ENCODE measurements around the gene GPR50. TPM values are rescaled to one million over a fixed set of nuclear protein-coding genes. Genes with fewer than 3 reads are reported as not detected.
A peak's percentile ranks its signal among the peaks of the same experiment; 100 is the strongest.

The GPR50 gene
- total RNA-seq (2012; rRNA removed), result not detected in 2 replicates
- not detected in 2 replicates for polyA plus RNA-seq (2012; rRNA removed)
- polyA plus RNA-seq (2012; cell fraction: cytosol; rRNA removed), result not detected in 2 replicates
- polyA plus RNA-seq (2012; cell fraction: nucleus; rRNA removed; ENCODE audit: low replicate concordance), result not detected in 2 replicates
- not detected for Bru-seq, nascent RNA
- not detected for BruChase-seq, experiment 1, labeled RNA remaining after a 6-hour chase
- not detected for BruChase-seq, experiment 2, labeled RNA remaining after a 2-hour chase
- long read RNA-seq, result 0 reads

DNA sequence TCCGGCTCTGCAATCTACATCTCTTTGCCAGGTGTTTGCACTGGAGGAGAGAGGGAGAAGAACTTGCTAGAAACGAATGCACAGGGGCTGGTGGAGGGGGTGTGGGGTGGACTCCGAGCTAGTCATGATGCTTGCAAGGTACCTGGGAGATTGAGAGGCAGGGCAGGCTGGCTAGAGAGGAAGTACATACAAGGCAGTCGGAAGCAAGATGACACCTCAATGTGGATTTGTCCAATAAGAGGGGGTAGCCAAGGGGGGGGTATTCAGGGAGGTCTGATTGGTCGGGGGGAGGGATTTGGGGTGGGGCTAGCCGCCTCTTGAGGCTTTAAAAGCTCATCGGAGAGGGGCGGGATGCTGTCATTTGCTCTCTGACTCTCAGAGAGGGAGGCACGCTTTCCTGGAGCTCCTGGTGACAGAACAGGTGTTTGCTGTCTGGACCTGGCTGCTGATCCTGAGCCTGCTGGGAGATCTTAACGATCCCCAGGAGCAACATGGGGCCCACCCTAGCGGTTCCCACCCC is at the start of gene GPR50:
Gene GPR50 (plus strand): TSS at position 354 of the 520 bp plus-strand sequence. CDS start 138 bp downstream, at position 492.
- Histone ChIP-seq H4K8ac (ENCODE audit: low read depth in 2 of 2, low read length in 2 of 2) (no peak within 1 kb of the TSS), H3K4me2 (ENCODE audit: low read depth, low read length) (no peak within 1 kb of the TSS), H4K91ac (ENCODE audit: insufficient read depth, low read depth, low read length) (no peak within 1 kb of the TSS), H3K9ac (ENCODE audit: low read depth, low read length) (no peak within 1 kb of the TSS), H3K79me1 (ENCODE audit: low read depth in 1 of 2, low read length in 2 of 2) (no peaks in the 10 kb centered on the region), H3K4me1 (ENCODE audit: control insufficient read depth, insufficient read depth, low read length) (no peaks in the 10 kb centered on the region), H3K9me3 (ENCODE audit: control insufficient read depth, insufficient read depth, low read length) (peaks cover 15% of the 10 kb centered on the region; the same call in 1 of the 2 replicates), H2BK20ac (ENCODE audit: low read depth, low read length) (no peak within 1 kb of the TSS), H3K36me3 (ENCODE audit: control insufficient read depth, insufficient read depth, low read length) (no peaks in the 10 kb centered on the region), H2AK5ac (ENCODE audit: low read depth, low read length) (no peak within 1 kb of the TSS), H3K23ac (ENCODE audit: low read depth, low read length) (no peak within 1 kb of the TSS), H2BK120ac (ENCODE audit: low read depth, low read length) (no peak within 1 kb of the TSS), H3K27me3 (ENCODE audit: control insufficient read depth, insufficient read depth, low read length) (peaks cover 2% of the 10 kb centered on the region), H3K4me3 (ENCODE audit: insufficient read depth, low read depth, low read length) (no peak within 1 kb of the TSS), H3K14ac (replicated peaks; ENCODE audit: low read depth, low read length) (no peak within 1 kb of the TSS), H3K4ac (ENCODE audit: low read depth, low read length) (no peak within 1 kb of the TSS), H4K20me1 (ENCODE audit: insufficient read depth, low read length) (no peaks in the 10 kb centered on the region), H2BK5ac (ENCODE audit: low read depth, low read length, poor library complexity, severe bottlenecking) (no peak within 1 kb of the TSS), H2AFZ (replicated peaks; ENCODE audit: low read length, poor library complexity) (peak within 1 kb of the TSS; percentile 18), H3K56ac (ENCODE audit: extremely low read depth, insufficient read depth, low read length) (no peak within 1 kb of the TSS), H2BK15ac (ENCODE audit: low read depth, low read length) (no peak within 1 kb of the TSS), H3K27ac (ENCODE audit: insufficient read depth, low read length) (no peak within 1 kb of the TSS), H3K18ac (ENCODE audit: low read depth, low read length) (no peak within 1 kb of the TSS), H4K5ac (ENCODE audit: low read depth, low read length) (no peak within 1 kb of the TSS), H2AK9ac (replicated peaks; ENCODE audit: low read depth, low read length, poor library complexity) (no peak within 1 kb of the TSS), H3K9me1 (ENCODE audit: insufficient read depth, low read length) (no peaks in the 10 kb centered on the region)
- BruUV-seq (replicated peaks), result no TSS peak
- TF ChIP-seq NFE2L2 (IDR thresholded peaks at IDR 0.05; ENCODE audit: low read depth, low read length), result no peak
- no peak for TF ChIP-seq CEBPB (IDR thresholded peaks at IDR 0.05; ENCODE audit: low read depth, low read length)
- no peak for TF ChIP-seq MAFK (IDR thresholded peaks at IDR 0.05; ENCODE audit: low read depth, low read length)
- in situ Hi-C loops (cut with MboI; ENCODE audit: low sequenced_read_pairs) (no loop called here), intact Hi-C loops (cut with micrococcal nuclease) (no loop called here), dilution Hi-C loops (cut with HindIII; ENCODE audit: low sequenced_read_pairs, unreplicated experiment) (no loop called here)
- no peak for DNase-seq
- 45% methylated on average over 6 of the region's 11 CpGs; no CpG with 5 or more reads in 1 of the 2 experiments for WGBS, 2 experiments (ENCODE audit: extremely low coverage in 2 of 2, insufficient read length in 1 of 2)
- ChIA-PET POLR2A (ENCODE audit: unreplicated experiment) (no interaction called here), CTCF (no interaction called here)
- ATAC-seq (ENCODE audit: low read depth), result no peak

Data from IMR-90 (cell line).